Endothelial cell of umbilical vein (primary cell): ENCODE data around the gene TLR6. TPM values are rescaled to one million over a fixed set of nuclear protein-coding genes. Genes with fewer than 3 reads are reported as not detected.
A peak's percentile ranks its signal among the peaks of the same experiment; 100 is the strongest.

Experiments used
- BruUV-seq: library from RNA; stranded (reverse); fragments of 400-500 nt; replicated peaks from 2 replicates; lab custom pipeline; 2021; lab: Mats Ljungman, UMichigan
- CTCF ChIA-PET: fragments of 300-600, 350-600 bp; sonication (Branson Sonifier 250); formaldehyde crosslinking; loops from one replicate; lab custom pipeline; 2021; ENCODE audit warnings: antibody characterized with exemption, inconsistent platforms; lab: Charles Lee
- POLR2A ChIA-PET: fragments of 300-600, 350-600 bp; sonication (Branson Sonifier 250); formaldehyde crosslinking; loops from one replicate; lab custom pipeline; 2021; ENCODE audit warnings: antibody characterized with exemption, inconsistent platforms; lab: Charles Lee
- DNase-seq: peaks from one replicate; pipeline ENCODE4 v3.0.0-alpha.2; 2011; ENCODE audit warnings: low read depth, low spot score
- FAIRE-seq: peaks from 2 replicates; lab custom pipeline; 2011; peaks lifted over from hg19 to GRCh38; lab: Jason Lieb, UNC
- H2AFZ ChIP-seq: 2 replicates; pipeline ENCODE4 v1.6.0; 2012; ENCODE audit warnings: low read depth, low read length, control low read depth, inconsistent platforms
- H3K27ac ChIP-seq: 2 replicates; pipeline ENCODE4 v1.5.1; 2011; ENCODE audit warnings: low read depth, mild to moderate bottlenecking, control low read depth, low read length, moderate library complexity; ENCODE audit not compliant: insufficient read depth
- H3K27me3 ChIP-seq, 2 experiments: 2 replicates each; pipeline versions ENCODE4 v1.6.0 to v1.6.1; 2011; ENCODE audit warnings: low read length in 2 of 2, mixed read lengths in 1 of 2; ENCODE audit not compliant: control insufficient read depth in 2 of 2, insufficient read depth in 2 of 2
- H3K36me3 ChIP-seq, 2 experiments: 2 replicates in 1 of 2; 3 replicates in 1 of 2; pipeline ENCODE4 v1.5.1; 2011; ENCODE audit warnings: low read length in 2 of 2, mild to moderate bottlenecking in 1 of 2, moderate library complexity in 1 of 2; ENCODE audit not compliant: control insufficient read depth in 2 of 2, insufficient read depth in 2 of 2; ENCODE audit errors: extremely low read depth in 1 of 2
- H3K4me1 ChIP-seq: 3 replicates; pipeline ENCODE4 v1.5.1; 2011; ENCODE audit warnings: mild to moderate bottlenecking, low read length; ENCODE audit not compliant: control insufficient read depth, insufficient read depth; ENCODE audit errors: extremely low read depth
- H3K4me2 ChIP-seq: 2 replicates; pipeline ENCODE4 v1.6.1; 2011; ENCODE audit warnings: low read length, control low read depth, mixed read lengths; ENCODE audit not compliant: insufficient read depth
- H3K4me3 ChIP-seq, 3 experiments: fragments of 200-600 bp in 1 of 3; sonication (generic), shearing (Covaris generic) in 1 of 3; replicated peaks in 1 of 3; 2 replicates each; pipeline ENCODE4 v1.5.1; 2011 to 2016; ENCODE audit warnings: control low read depth in 3 of 3, low read length in 3 of 3, mild to moderate bottlenecking in 2 of 3, inconsistent platforms in 1 of 3, low read depth in 1 of 3, moderate library complexity in 1 of 3; ENCODE audit not compliant: insufficient read depth in 1 of 3
- H3K79me2 ChIP-seq: 2 replicates; pipeline ENCODE4 v1.6.0; 2012; ENCODE audit warnings: low read length, inconsistent platforms; ENCODE audit not compliant: control insufficient read depth, insufficient read depth
- H3K9ac ChIP-seq: replicated peaks from 2 replicates; pipeline ENCODE3; 2011; ENCODE audit warnings: low read length, control low read depth; ENCODE audit not compliant: insufficient read depth; ENCODE audit errors: extremely low read depth
- H3K9me1 ChIP-seq: replicated peaks from 3 replicates; pipeline ENCODE4 v1.6.0; 2011; ENCODE audit warnings: mild to moderate bottlenecking, low read length; ENCODE audit not compliant: control insufficient read depth, insufficient read depth; ENCODE audit errors: extremely low read depth
- H3K9me3 ChIP-seq: replicated peaks from 2 replicates; pipeline ENCODE4 v1.5.1; 2012; ENCODE audit warnings: low read length, inconsistent platforms; ENCODE audit not compliant: control insufficient read depth, insufficient read depth
- H4K20me1 ChIP-seq: replicated peaks from 2 replicates; pipeline ENCODE3; 2011; ENCODE audit warnings: mild to moderate bottlenecking, low read length; ENCODE audit not compliant: control insufficient read depth, insufficient read depth; ENCODE audit errors: extremely low read depth
- GATA2 ChIP-seq: IDR thresholded peaks from 2 replicates; pipeline ENCODE4 v1.7.0; 2011; ENCODE audit warnings: low read depth, mild to moderate bottlenecking, moderate library complexity, mixed read lengths, low read length; ENCODE audit not compliant: insufficient read length, insufficient read depth
- JUN ChIP-seq: IDR thresholded peaks from 2 replicates; pipeline ENCODE4 v1.6.1; 2011; ENCODE audit warnings: borderline replicate concordance, low read depth; ENCODE audit not compliant: insufficient read length, insufficient read depth
- POLR2A ChIP-seq: IDR thresholded peaks from 2 replicates; pipeline ENCODE4 v1.6.1; 2012; ENCODE audit warnings: low read depth, mild to moderate bottlenecking, control low read depth, low read length
- POLR2AphosphoS5 ChIP-seq: IDR thresholded peaks from 2 replicates; pipeline ENCODE4 v1.6.1; 2012; ENCODE audit warnings: low read depth, mild to moderate bottlenecking, control low read depth, low read length, moderate library complexity; ENCODE audit not compliant: insufficient read depth
- dilution Hi-C: fragments of 300-500 bp; cut with MboI; formaldehyde crosslinking; loops from one replicate; pipeline ENCODE4 v1.15.0; 2019; ENCODE audit warnings: low sequenced_read_pairs; ENCODE audit not compliant: extremely low pct_ligation_motif_present
- intact Hi-C: fragments of 100-400 bp; cut with micrococcal nuclease; formaldehyde crosslinking; loops from one replicate; pipeline ENCODE4 v1.10.0; 2022
- microRNA counts: library from miRNA; unstranded; fragments of <30 nt; microRNA quantifications from one replicate; lab custom pipeline; 2016
- microRNA-seq: library from miRNA; unstranded; fragments of <30 nt; microRNA quantifications from one replicate; pipeline ENCODE4 v1.2.0, GENCODE V29; 2021; ENCODE audit warnings: borderline number of aligned reads, borderline replicate concordance
- polyA plus RNA-seq, 4 experiments: library from polyadenylated mRNA; depleted of rRNA in 3 of 4; stranded (reverse) in 3 of 4; unstranded in 1 of 4; fragments of >200 nt; gene quantifications; 2 replicates each; pipeline versions ENCODE4 v1.2.1 to v1.2.3, GENCODE V29; 2011 to 2012; ENCODE audit warnings: missing spikeins in 1 of 4
- small RNA-seq: library from RNA; depleted of rRNA; stranded (forward); fragments of <200 nt; gene quantifications from one replicate; pipeline ENCODE3, GENCODE V24; 2012; ENCODE audit warnings: low replicate concordance, low read depth; ENCODE audit not compliant: insufficient read depth, insufficient read length
- total RNA-seq: library from RNA; stranded (reverse); gene quantifications from 2 replicates; pipeline ENCODE4 v1.2.3, GENCODE V29; 2021

The TLR6 gene
- total and polyA plus RNA-seq, 2 donors (not counting 3 experiments of a cell fraction or from before 2014, with no cell fraction given): 0.19 to 1.7 TPM

DNA sequence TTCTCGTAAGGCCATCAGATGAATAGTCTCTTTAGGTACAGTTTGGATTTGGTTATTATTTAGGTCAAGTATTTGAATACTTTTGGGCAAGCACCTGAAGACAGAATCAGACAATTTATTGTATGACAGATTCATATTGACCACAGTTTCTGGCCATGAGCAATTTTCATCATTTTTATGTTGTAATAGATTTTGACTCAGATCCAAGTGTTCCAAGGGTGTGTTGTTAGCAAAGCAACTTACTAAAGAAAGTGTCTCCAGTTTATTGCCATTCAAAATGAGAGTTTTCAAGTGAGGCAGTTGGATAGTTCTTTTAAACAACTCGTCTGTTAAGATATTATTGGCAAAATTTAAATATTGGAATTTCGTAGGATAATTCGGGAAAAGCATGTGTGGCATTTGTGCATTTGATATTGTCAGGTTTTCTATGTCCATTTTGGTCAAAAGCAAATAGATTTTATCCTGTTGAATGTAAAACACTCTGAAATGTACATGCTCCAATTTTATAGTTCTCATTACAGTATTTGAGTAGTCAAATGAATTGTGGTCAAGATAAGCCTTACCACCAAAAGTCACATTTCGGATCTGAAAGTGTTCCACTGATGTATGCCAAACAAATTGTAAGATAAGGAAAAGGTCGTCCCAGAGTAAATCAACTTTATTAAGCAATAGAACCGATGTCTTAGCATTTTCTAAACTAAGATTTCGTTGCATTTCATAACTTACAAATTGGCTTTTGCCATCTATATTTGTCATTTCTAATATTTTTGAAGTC lies 82.2 kb downstream of the TLR6 start:
- TF ChIP-seq POLR2AphosphoS5: no peak
- TF ChIP-seq JUN: no peak
- TF ChIP-seq POLR2A: no peak
- TF ChIP-seq GATA2: no peak
- no peak for DNase-seq
- Histone ChIP-seq H3K27ac (no peak overlapping the region), H3K79me2 (no peaks in the 10 kb centered on the region), H2AFZ (no peak overlapping the region), H3K4me1 (no peaks in the 10 kb centered on the region), H3K9me1 (no peaks in the 10 kb centered on the region), H3K9me3 (no peaks in the 10 kb centered on the region), H3K36me3 (no peaks in the 10 kb centered on the region), H3K9ac (no peak overlapping the region), H4K20me1 (no peaks in the 10 kb centered on the region), H3K4me3 (no peak overlapping the region), H3K4me2 (no peak overlapping the region), H3K27me3 (peaks cover 12 to 19% of the 10 kb centered on the region in 2 experiments)
- ChIA-PET CTCF (interaction anchor here (6.3 kb wide), 1 partner anchor 7 kb away, joined by 56 read pairs; the partner anchor contains the start of gene TLR10), POLR2A (no interaction called here)
- no TSS peak for BruUV-seq
- intact Hi-C loops (no loop called here), dilution Hi-C loops (no loop called here)
- FAIRE-seq: no peak

MicroRNAs encoded within 50 kb of the gene (microRNA counts, 767-probe panel; counts per million panel counts)
- 723 counts per million, percentile 96 among the panel's probes with 10 or more counts for microRNA hsa-miR-574-3p (lab: Ali Mortazavi, UCI)
- 723 counts per million, percentile 96 among the panel's probes with 10 or more counts for microRNA hsa-miR-574-5p (lab: Ali Mortazavi, UCI)

Small RNA genes within 50 kb of the gene (microRNA-seq; reads per million reads assigned to microRNA genes)
- 163 reads per million, percentile 61 among the genes with 10 or more reads in this experiment for gene MIR574

Small RNA genes within 50 kb of the gene (small RNA-seq; reads per million reads assigned to genes)
- 2.6 reads per million, percentile 12 among the genes with 10 or more reads in this experiment for gene MIR574

Other genes starting within 250 kb of the TLR6 start
- gene KLF3, start 192.6 kb downstream of the TLR6 start, total RNA-seq: 50.5 and 51.8 TPM in 2 replicates
- gene KLF3, start 192.6 kb downstream of the TLR6 start, polyA plus RNA-seq: 23.7 and 27.7 TPM in 2 replicates
- not detected in 2 replicates for gene TLR10, start 73.8 kb downstream of the TLR6 start, total RNA-seq
- not detected in 2 replicates for gene TLR10, start 73.8 kb downstream of the TLR6 start, polyA plus RNA-seq
- gene TLR1, start 52.0 kb downstream of the TLR6 start, total RNA-seq: 2.7 and 4.6 TPM in 2 replicates
- 0.59 and 0.81 TPM in 2 replicates for gene TLR1, start 52.0 kb downstream of the TLR6 start, polyA plus RNA-seq
- 99.2 and 101 TPM in 2 replicates for gene FAM114A1, start 11.0 kb upstream of the TLR6 start, total RNA-seq
- gene FAM114A1, start 11.0 kb upstream of the TLR6 start, polyA plus RNA-seq: 91.8 and 118 TPM in 2 replicates
- 1.00 and 2.7 TPM in 2 replicates for gene TMEM156, start 175.6 kb upstream of the TLR6 start, total RNA-seq
- gene TMEM156, start 175.6 kb upstream of the TLR6 start, polyA plus RNA-seq: 0.33 and 0.39 TPM in 2 replicates
- gene KLHL5, start 205.4 kb upstream of the TLR6 start, total RNA-seq: 54.6 and 64.2 TPM in 2 replicates
- gene KLHL5, start 205.4 kb upstream of the TLR6 start, polyA plus RNA-seq: 23.0 and 32.2 TPM in 2 replicates